NOMO-1 treated with dmso at 0.1 percent for 144 hours (cell line): ENCODE results near the gene NR3C2.
"Not testable (repeated sequence)": the region's sequence is repeated elsewhere in the genome, so short reads cannot be mapped to it uniquely, and the experiment has no call there.

Experiments
- DNase-seq: peaks from one replicate; lab custom pipeline; 2025; ENCODE audit not compliant: unreplicated experiment; lab: John Stamatoyannopoulos, UW

The NR3C2 gene

DNA sequence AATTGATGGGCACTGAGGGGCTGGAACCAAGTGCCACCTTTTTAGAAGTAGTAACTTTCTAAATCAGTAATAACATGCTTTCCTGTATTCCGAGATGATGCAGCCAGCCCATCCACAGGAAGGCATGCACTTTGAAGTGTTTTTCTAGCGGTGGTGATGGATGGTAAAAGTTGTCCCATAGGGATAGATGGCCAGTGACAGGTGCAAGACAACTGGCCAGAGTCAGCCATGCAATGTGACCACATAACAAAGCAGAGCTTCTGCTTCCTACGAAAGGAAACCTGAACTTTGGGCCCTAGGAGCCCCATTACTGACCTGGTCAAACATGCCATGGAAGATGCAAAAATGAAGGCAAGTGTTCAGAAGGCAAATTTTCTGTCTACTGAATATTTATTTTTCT is 72.3 kb downstream of the NR3C2 start:
- DNase-seq, result no peak

DNA sequence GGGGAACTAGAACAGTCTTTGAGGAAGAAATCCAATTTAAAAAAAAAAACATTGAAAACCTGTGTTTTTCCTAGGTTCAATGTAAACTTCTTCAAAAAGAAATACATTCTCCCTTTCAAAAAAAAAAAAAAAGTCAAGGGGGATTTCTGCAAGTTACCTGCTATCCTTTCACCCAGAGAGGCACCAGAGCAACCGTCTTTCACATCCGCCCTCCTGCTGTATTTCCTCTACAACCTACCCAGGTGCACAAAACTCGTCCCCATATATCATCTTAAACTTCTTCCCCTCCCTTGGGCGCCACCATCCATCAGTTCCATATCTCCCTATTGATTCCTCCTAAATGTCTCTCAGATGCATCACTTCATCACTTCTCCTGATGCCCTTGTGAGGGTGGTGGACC is 74.5 kb downstream of the NR3C2 start:
- DNase-seq, result no peak

DNA sequence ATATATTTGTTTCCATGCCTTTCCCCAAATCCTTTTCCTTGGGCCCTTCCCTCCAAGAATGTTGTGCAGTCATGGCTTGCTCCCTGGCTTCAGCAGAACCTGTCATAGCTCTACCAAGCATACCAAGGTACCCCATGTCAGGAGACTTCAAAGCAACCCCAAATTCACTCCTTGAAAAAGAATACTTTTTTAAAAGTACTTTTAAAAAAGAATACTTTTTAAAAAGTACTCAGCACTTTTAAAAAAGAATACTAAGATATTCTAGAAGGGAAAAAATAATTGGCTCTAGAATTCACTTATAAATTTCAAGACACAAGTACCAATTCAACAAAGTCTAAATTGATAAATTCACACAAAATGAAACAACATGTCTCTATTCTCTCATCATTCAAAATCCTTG is 76.0 kb downstream of the NR3C2 start:
- DNase-seq, result no peak

DNA sequence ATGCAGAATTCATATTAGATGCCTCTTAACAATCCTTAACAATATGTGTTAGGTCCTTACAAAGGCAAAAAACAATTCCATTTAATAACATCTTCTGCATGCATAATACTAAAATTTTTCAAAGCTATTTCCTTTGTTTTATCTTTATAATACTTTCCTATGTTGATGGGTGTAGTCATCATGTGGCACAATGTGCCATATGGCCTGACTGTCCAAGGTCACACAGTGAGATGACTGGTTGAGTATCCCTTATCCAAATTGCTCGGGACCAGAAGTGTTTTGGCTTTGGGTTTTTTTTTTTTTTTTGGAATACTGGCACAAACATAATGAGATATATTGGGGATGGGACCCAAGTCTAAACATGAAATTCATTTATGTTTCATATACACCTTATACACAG is 77.7 kb downstream of the NR3C2 start:
- DNase-seq, result no peak

DNA sequence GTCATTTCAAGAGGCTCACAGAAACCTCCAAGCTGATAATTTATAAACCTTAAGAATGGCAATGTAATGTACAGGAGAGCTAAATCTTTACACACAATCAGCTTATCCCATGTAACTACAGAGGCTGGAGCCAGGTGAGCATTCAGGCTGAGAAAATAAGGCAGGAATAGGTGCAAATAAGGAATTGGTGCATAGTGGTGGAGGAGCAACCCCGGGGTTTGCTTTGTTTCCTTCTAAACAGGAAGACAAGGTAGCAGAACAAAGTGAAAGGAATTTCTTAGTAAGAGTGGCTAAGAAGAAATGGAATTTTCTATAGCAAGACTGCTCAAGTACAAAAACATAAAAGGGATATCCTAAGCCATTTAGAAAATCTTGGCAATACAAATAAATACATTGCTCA is 82.4 kb downstream of the NR3C2 start:
- DNase-seq, result no peak

DNA sequence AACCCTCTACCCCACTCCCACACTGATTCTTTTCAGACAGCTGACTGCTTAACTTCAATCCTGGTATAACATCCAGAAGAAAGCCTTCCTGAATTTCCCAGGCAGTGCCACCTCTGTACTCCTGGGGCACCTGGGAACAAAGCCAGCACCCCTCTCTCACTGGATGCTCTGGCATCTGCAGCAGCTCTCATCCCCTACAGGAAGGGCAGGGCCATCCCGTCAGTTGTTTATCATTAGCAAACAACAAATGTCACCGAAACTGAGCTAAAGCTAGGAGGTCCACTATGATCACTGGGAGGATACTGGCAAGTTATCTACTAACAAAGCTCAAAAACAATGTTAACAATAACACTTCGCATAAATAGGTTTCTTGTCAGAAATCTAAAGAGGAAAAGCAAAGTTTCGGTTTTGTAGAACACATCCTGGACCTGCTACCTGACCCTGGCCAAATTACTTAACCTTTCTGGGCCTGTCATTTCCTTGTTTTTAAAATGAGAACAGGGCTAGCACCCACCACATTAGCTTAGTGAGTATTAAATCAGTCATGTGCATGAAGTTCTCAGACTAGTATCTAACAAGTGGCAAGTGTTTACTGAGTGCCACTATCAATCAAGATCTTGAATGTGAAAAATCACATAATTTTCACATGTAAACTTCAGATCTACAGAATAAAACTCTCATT is 86.6 kb downstream of the NR3C2 start:
- no peak for DNase-seq

DNA sequence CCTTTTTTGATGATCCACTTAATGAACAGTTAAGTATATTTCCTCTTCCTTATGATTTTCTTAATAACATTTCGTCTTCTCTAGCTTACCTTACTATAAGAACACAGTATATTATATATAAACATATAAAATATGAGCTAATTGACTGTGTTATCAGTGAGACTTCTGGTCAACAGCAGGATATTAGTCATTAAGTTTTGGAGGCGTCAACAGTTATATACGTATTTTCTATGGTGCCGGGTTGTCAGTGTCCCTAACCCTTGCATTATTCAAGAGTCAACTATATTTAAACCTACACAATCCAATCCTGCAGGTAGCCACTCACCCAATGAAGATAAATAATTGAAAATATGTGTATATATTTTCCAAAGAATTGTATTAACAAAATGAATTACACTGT is 88.0 kb downstream of the NR3C2 start:
- DNase-seq, result no peak

DNA sequence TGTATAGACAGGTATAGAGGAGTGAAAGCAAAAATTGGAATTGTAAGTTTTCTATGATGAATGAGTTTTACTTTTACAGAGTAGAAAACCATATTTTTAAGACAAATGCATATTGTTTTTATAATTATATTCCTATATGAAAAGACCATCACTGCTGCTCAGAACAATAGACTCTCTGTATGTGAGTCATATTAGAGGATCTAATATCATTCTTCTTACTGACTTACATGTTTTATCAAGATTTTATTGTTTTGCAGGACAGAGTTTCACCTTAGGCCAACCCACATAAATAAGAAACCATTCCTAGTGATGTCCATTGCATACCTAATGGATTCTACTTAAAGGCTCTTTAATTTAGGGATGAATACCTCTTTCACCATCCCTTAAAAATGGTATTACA is 88.6 kb downstream of the NR3C2 start:
- DNase-seq, result no peak

DNA sequence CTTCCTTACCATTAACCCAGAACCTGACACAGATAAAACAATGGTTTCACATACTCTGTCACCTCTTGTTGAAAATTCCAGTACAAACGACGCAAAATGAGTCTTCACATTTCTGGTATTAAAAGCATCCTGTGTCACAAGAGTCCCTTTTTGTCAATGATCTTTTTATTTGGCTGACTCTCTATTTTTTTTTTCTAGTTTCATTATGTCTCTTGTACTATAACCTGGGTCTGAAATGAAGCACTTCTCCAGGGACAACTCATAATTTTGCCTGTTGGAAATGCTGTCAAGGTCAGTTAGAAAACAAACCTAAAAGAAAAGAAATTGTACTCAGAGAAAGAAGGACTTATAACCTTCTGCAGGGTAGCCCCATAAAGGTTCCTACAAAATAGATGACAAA is 93.1 kb downstream of the NR3C2 start:
- DNase-seq, result no peak

DNA sequence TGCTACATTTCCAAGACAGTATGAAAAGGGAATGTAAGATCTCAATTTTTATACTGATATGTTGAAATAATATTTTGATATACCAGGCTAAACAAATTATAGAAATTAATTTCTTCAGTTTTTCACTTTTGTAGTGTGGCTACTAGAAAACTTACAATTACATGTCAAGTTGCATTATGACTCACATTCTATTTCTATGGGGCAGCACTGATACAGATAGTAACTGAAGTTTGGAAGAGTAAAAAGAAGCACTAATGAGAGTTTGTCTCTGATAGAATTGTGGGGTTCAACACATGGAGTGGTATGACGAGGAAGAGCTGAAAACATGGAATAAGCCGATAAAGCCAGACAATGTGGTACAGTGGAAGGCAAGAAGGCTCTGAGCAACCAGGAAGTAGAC is 95.6 kb downstream of the NR3C2 start:
- DNase-seq, result no peak

DNA sequence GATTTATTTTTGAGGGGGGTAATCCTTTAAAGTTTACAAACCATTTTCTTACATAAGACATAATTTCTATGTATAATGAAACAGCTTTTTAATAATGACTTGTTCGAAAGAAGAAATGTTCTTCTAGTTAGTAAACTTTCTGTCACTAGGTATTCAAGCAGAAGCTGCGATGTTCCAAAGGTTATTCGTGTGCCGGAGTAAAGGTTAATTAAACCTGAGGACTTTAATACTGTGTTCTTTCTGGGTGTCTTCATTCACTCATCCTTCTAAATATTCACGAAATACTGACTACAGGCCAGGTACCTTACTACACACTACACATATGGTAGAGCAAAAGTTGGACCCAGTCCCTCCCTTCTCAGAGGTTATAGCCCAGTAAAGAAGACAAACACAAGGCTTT is 96.7 kb downstream of the NR3C2 start:
- no peak for DNase-seq

DNA sequence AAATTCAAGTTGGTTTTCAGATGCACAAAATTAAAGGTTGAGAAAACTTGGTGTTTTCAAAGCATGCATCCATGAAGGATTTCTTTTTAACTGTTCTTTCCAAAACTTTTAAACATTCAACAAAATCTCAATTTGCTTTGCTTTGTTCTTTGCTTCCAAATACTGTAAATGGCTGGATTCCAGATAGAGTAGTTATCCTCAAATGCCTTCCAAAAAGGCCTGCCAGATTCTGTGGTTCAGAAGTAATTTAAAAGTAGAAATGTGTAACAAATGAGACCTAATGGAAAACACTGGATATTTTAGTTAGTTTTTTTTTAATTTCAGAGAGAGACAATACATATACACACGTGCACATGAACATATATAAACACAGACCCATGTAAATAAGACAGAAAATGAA is 97.3 kb downstream of the NR3C2 start:
- no peak for DNase-seq

DNA sequence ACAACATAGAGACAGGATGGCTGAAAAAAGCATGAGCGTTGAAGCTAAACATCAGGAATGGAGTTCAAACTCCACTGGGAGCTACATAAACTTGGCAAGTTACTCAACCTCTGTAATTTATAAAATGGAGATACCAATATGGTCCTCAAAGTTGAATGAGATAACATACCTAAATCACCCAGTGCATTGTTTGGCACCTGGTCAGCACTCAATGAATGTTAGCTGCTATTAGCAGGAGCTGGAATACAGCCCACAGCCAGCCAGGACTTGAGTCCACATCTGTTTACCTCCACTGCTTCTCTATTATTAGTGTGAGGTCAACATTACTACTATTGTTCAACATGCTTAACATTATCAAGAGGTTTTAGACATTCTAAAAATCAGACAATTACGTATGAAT is 97.9 kb downstream of the NR3C2 start:
- no peak for DNase-seq

DNA sequence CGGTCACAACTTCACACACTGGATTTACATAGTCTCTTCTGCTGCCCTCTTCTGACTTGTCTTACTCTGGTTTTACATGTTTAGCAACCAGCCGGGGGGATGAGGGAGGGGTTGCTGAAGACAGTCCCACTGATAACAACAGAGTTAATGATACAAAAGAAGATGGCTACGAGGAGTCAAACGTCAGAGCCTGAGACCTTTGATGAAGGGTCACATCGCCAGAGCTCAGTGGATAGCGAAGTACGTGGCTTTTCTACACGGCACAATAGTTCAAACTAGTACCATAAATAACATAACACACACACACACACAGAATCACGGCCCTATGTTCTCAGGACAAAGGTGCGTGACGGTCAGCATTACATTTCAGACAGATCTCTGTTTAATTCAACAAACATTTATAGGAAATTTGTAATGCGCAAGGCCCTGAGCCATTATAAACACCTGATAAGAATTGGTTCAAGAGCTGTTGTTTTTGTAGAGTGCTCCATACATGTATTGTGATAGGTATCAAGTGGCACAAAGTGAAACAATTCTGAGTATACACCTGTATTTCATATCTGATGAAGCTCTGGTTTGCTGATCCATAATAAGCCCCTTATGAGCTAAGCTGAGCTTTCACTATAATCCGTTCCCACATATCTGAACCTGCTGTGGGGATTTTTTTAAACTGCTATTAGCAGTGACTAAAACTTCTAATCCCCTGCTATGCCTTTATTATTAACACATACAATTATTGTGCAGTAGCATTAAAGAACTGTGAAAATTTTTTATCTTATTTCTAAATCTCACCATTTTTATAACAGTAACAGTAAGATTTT is 100.0 kb downstream of the NR3C2 start:
- DNase-seq, result no peak

DNA sequence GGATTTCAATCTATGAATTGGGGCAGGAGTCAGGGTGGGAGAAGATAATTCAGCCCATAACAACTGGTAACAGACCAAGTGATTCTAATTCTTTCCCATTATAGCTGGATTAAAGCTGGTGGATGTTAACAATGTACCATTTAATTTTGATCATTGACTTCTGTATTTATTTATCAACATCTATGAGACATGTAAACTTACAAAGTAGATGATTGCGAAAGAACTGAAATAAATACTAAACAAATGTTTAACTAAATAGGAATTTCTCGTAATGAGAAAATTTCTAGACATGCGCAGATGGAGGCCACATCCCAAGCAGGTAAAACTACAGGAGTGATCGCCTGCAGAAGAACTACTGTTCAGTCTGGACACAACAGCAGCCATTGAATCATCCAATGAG is 107.1 kb downstream of the NR3C2 start:
- no peak for DNase-seq

DNA sequence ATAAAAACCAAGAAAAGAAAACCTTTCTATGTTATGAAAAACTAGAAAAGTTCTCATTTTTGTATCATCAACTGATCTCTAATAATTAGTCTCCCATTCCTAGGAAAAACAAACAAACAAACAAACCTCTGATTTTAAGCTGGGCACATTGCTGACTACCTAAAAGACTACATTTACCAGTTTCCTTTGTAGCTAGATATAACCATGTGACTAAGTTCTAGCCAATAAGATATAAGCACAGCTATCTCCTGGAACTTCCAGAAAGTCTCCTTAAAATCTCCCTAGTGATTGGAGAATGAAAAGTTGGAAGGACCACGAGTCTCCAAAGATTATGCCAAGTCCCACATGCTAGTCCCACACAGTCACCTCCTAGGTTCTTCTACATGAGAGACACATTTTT is 108.9 kb downstream of the NR3C2 start:
- DNase-seq, result no peak

DNA sequence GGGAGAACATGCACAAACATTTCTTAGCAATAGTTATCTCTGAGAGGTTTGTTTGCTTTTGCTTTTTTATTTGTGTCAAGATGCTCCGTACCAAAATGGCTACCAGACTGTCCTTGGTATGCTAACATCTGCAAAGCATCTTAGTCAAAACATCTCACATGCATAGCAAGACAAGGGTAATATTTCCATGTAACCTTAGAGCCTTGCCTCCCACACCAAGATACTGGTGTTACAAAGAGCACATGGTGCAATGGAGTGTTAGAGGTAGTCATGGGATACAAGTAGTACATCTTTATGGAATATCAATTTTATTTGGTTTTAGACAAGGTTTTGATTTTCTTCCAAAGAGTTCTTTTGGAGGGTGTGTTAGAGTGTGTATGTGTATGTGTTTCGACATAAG is 109.7 kb downstream of the NR3C2 start:
- no peak for DNase-seq

DNA sequence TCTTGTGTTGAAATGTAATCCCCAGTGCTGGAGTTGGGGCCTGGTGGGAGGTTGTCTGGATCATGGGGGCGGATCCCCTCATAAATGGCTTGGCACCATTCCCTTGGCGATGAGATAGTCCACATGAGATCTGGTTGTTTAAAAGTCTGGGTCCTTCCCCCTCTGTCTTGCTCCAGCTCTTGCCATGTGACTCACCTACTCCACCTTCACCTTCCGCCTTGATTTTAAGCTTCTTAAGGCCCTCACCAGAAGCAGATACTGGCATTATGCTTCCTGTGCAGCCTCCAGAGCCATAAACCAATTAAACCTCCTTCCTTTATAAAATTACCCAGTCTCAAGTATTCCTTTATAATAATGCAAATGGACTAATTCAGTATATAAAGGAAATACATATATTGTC is 111.5 kb downstream of the NR3C2 start:
- no peak for DNase-seq

DNA sequence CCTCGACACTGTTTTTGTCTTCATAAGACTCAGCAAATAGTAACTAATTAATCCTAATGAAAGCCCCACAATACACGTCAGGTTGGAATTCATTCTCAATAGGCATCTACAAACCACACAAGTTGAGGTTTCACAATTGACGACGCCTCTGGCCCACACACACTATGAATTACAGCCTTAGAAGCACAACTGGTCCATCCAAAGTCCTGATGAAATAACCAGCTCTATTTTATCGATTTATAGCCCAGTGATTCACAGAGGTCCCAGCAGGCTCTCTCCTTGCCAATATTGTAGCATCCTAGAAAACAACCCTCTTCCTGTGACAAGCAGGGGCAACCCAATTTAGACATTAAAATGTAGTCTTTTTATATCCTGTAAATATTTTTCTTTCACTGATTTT is 112.1 kb downstream of the NR3C2 start:
- no peak for DNase-seq

DNA sequence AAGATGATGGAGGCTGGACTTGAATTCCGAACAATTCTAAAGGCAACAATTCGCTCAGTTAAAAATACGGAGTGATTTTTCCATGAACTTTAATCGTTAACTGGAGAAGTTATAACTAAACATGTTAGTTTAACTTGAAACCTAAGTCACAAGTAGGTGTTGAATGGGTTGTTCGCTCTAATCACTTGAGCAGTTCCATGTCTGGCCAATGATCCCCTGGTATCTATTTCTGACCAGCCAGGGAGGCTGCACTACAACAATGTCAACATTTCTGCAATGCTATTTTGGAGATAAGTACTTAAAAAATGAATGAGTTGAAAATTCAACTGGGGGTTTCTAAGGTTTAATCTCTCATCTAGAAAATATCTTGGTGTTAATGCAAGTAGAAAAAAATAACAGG is 112.5 kb downstream of the NR3C2 start:
- DNase-seq, result no peak

DNA sequence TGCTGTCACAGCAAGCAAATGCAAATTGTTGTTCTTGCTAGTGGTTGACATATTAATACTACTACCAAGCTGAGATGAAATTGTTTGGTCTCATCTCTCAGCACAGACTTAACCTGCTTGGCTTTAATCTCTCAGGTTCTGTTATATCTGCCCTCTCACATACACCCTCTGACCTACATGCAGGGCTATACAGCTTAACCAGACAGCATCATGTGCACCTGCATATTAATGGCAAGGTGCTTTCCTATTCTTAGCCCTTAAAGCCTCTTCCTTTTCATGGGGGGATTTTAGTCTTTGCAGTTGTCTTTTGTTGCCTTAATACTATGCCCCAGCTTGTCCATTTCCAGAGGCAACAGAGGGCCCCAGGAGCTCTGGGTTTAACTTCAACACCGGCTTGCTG is 114.5 kb downstream of the NR3C2 start:
- no peak for DNase-seq

DNA sequence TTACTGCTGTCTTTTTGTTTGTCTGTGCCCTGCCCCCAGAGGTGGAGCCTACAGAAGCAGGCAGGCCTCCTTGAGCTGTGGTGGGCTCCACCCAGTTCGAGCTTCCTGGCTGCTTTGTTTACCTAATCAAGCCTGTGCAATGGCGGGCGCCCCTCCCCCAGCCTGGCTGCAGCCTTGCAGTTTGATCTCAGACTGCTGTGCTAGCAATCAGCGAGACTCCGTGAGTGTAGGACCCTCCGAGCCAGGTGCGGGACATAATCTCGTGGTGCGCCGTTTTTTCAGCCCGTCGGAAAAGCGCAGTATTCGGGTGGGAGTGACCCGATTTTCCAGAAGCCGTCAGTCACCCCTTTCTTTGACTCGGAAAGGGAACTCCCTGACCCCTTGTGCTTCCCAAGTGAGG is 118.9 kb downstream of the NR3C2 start:
- not testable (repeated sequence) for DNase-seq

DNA sequence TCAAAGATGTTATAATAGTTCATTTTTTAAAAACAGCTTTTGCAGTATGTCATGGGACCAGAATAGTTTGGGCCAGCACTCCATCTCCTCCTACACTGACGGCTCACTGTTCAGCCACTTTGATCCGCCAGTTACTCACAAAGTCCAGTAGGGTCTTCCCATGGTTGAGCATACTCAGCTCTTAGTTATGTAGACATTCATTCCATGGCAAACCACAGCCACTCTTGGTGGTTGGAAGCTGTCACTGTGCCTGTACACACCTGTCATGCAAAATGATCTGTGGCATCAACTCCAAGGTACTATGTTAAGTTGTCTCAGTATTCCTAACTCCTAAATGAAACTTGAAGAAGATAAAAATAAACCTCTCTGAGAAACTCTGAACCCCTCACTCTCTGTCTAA is 127.2 kb downstream of the NR3C2 start:
- DNase-seq, result no peak
